Peyer's patch (tissue), 4 donors: Measurements from ENCODE around the gene FBRSL1.

Experiments used
- CTCF ChIP-seq, 6 experiments: fragments of 450-650 bp in 4 of 6; fragments of 200-600 bp in 2 of 6; sonication (generic) in 1 of 6; IDR thresholded peaks; one replicate each; pipeline ENCODE4 v1.5.1; 2017 to 2019; ENCODE audit warnings: antibody characterized with exemption in 6 of 6, mild to moderate bottlenecking in 3 of 6, moderate library complexity in 1 of 6
- POLR2A ChIP-seq, 2 donors: fragments of 450-650 bp; IDR thresholded peaks; one replicate each; pipeline ENCODE4 v1.5.1; 2017; ENCODE audit warnings: antibody characterized with exemption in 2 of 2, mild to moderate bottlenecking in 2 of 2, moderate library complexity in 2 of 2

- TF ChIP-seq POLR2A (IDR thresholded peaks at IDR 0.05): no peak
- no peak for TF ChIP-seq CTCF (IDR thresholded peaks at IDR 0.05)
These were observed 21.0 kb downstream of the FBRSL1 start for GRCh38 chr12:132510746-132511477.
